Adrenal gland (tissue), 5 donors: ENCODE results near the gene ZDBF2.

Source experiments
- CTCF ChIP-seq, 6 experiments: fragments of 450-650 bp in 4 of 6; fragments of 200-600 bp in 2 of 6; sonication (generic) in 1 of 6; IDR thresholded peaks; 1 replicate in 5 of 6; 2 replicates in 1 of 6; pipeline versions ENCODE4 v1.5.1 to v1.8.0; 2016 to 2021; ENCODE audit warnings: antibody characterized with exemption in 6 of 6, mild to moderate bottlenecking in 2 of 6, moderate library complexity in 1 of 6
- POLR2A ChIP-seq, 2 donors: fragments of 450-650 bp; IDR thresholded peaks; one replicate each; pipeline ENCODE4 v1.6.1; 2017; ENCODE audit warnings: antibody characterized with exemption in 2 of 2, mild to moderate bottlenecking in 2 of 2, moderate library complexity in 1 of 2
- donor health status: DM: no; HTN: no; CAD: no.

- no peak for TF ChIP-seq CTCF (IDR thresholded peaks at IDR 0.05)
- no peak for TF ChIP-seq POLR2A (IDR thresholded peaks at IDR 0.05)
These were observed 558 bp upstream of the ZDBF2 start for GRCh38 chr2:206273905-206274304.
